ENCODE results near the gene SCNN1B. TPM values are rescaled to one million over a fixed set of nuclear protein-coding genes. Genes with fewer than 3 reads are reported as not detected.
"Not testable (repeated sequence)": the region's sequence is repeated elsewhere in the genome, so short reads cannot be mapped to it uniquely, and the experiment has no call there.

Gene SCNN1B
- total RNA-seq, 4 donors from 2014 or later, result 142 to 729 (median 556) TPM

GRCh38 chr16:23397464-23397863 is 95.4 kb downstream of the SCNN1B start:
- intact Hi-C loops (cut with DNase I; ENCODE audit: low total_unique reads) (no loop called here), in situ Hi-C loops (cut with MboI; ENCODE audit: low pct_ligation_motif_present in 1 of 4, low pct_unique_long_range_greater_than_20kb in 1 of 4, low sequenced_read_pairs in 3 of 4) (no loop called here)
- TF ChIP-seq POLR2A (IDR thresholded peaks at IDR 0.05) (no peak), EP300 (IDR thresholded peaks at IDR 0.05; ENCODE audit: low read depth) (no peak)
- Histone ChIP-seq H3K27me3 (no peaks in the 10 kb centered on the region), H3K4me3 (no peak overlapping the region), H3K9me3 (no peaks in the 10 kb centered on the region), H3K4me1 (peaks cover 0 to 22% (median 6%) of the 10 kb centered on the region in 4 donors), H3K27ac (no peak overlapping the region), H3K36me3 (peaks cover 0 to 34% (median 5%) of the 10 kb centered on the region in 4 donors)
- WGBS, 2 donors (ENCODE audit: low coverage in 1 of 2), result 84 to 100% methylated on average over 1 to 2 of the region's 2 CpGs
- DNase-seq, result no peak

- Histone ChIP-seq H3K4me3 (no peak overlapping the region), H3K27ac (no peak overlapping the region), H3K27me3 (no peaks in the 10 kb centered on the region), H3K9me3 (no peaks in the 10 kb centered on the region), H3K36me3 (peaks cover 0 to 42% (median 9%) of the 10 kb centered on the region in 4 donors), H3K4me1 (peaks cover 0 to 11% (median 0%) of the 10 kb centered on the region in 4 donors)
- TF ChIP-seq EP300 (IDR thresholded peaks at IDR 0.05; ENCODE audit: low read depth), result no peak
- TF ChIP-seq, protein P1, sequence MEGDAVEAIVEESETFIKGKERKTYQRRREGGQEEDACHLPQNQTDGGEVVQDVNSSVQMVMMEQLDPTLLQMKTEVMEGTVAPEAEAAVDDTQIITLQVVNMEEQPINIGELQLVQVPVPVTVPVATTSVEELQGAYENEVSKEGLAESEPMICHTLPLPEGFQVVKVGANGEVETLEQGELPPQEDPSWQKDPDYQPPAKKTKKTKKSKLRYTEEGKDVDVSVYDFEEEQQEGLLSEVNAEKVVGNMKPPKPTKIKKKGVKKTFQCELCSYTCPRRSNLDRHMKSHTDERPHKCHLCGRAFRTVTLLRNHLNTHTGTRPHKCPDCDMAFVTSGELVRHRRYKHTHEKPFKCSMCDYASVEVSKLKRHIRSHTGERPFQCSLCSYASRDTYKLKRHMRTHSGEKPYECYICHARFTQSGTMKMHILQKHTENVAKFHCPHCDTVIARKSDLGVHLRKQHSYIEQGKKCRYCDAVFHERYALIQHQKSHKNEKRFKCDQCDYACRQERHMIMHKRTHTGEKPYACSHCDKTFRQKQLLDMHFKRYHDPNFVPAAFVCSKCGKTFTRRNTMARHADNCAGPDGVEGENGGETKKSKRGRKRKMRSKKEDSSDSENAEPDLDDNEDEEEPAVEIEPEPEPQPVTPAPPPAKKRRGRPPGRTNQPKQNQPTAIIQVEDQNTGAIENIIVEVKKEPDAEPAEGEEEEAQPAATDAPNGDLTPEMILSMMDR (IDR thresholded peaks at IDR 0.05), result no peak
- no peak for TF ChIP-seq POLR2AphosphoS5 (IDR thresholded peaks at IDR 0.05)
- no peak for TF ChIP-seq POLR2A (IDR thresholded peaks at IDR 0.05)
- WGBS, 2 donors (ENCODE audit: low coverage in 1 of 2), result 73 to 90% methylated on average over 8 to 17 of the region's 17 CpGs
- in situ Hi-C loops (cut with MboI; ENCODE audit: low pct_ligation_motif_present in 1 of 4, low pct_unique_long_range_greater_than_20kb in 1 of 4, low sequenced_read_pairs in 3 of 4), result no loop called here
- intact Hi-C loops (cut with DNase I; ENCODE audit: low total_unique reads), result no loop called here
- no peak for DNase-seq
Measured at GRCh38 chr16:23398987-23399805, 97.1 kb downstream of the SCNN1B start.

DNA sequence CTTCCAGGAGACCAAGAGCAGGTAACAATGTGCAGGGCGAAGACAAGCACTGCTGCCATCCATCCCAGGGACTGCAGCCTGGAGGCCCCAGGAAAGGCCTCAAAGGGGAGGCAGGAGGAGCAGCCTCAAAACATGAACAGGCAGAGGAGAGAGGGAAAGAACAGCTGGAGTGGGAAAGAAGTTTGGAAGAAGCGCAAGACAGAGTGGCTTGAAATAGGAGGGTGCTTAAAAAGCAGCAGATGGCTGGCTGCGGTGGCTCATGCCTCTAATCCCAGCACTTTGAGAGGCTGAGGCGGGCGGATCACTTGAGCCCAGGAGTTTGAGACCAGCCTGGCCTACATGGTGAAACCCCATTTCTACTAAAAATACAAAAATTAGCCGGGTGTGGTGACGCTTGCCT is 98.3 kb downstream of the SCNN1B start:
- H3K27me3 ChIP-seq; H3K9me3 ChIP-seq; in situ Hi-C loops (cut with MboI; ENCODE audit: low pct_ligation_motif_present in 1 of 4, low pct_unique_long_range_greater_than_20kb in 1 of 4, low sequenced_read_pairs in 3 of 4); H3K4me3 ChIP-seq; DNase-seq; H3K27ac ChIP-seq; intact Hi-C loops (cut with DNase I; ENCODE audit: low total_unique reads): not testable (repeated sequence)
- H3K4me1 ChIP-seq, result peaks cover 0 to 16% (median 0%) of the 10 kb centered on the region in 4 donors
- 73 to 92% methylated on average over 4 to 7 of the region's 7 CpGs for WGBS, 2 donors (ENCODE audit: low coverage in 1 of 2)
- peaks cover 0 to 50% (median 12%) of the 10 kb centered on the region in 4 donors for H3K36me3 ChIP-seq

DNA sequence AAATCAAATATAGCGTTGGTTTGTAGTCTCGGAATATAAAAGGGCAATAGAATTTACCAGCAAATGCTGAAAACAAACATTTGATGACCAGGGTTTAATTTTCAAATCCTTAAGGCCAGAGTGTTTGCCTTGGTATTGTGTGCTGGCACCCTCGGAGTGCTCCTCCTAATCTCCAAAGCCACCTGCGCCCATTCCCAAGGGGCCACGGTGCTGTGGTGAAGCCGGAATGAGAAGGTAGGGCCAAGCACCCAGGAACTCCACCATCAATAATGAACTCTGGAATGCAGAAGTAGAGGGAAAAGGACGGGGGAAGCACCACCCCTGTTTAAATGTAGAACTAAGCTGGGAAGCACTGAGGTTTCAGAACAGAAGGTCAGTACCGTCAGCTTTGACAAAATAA is 99.0 kb downstream of the SCNN1B start:
- intact Hi-C loops (cut with DNase I; ENCODE audit: low total_unique reads), result no loop called here
- WGBS, 2 donors (ENCODE audit: low coverage in 1 of 2), result 78 to 92% methylated on average over 3 to 8 of the region's 8 CpGs

GRCh38 chr16:23402100-23402499 is 100.0 kb downstream of the SCNN1B start:
- peaks cover 0 to 16% (median 0%) of the 10 kb centered on the region in 4 donors for H3K4me1 ChIP-seq
- in situ Hi-C loops (cut with MboI; ENCODE audit: low pct_ligation_motif_present in 1 of 4, low pct_unique_long_range_greater_than_20kb in 1 of 4, low sequenced_read_pairs in 3 of 4) (no loop called here), intact Hi-C loops (cut with DNase I; ENCODE audit: low total_unique reads) (no loop called here)
- no peak for DNase-seq
- H3K9me3 ChIP-seq, result no peaks in the 10 kb centered on the region
- WGBS, 2 donors (ENCODE audit: low coverage in 1 of 2), result 93 to 95% methylated on average over 2 of the region's 2 CpGs
- peaks cover 0 to 55% (median 18%) of the 10 kb centered on the region in 4 donors for H3K36me3 ChIP-seq
- H3K27ac ChIP-seq, result no peak overlapping the region
- H3K27me3 ChIP-seq, result no peaks in the 10 kb centered on the region
- H3K4me3 ChIP-seq, result no peak overlapping the region
- TF ChIP-seq POLR2A (IDR thresholded peaks at IDR 0.05), result no peak
- TF ChIP-seq POLR2AphosphoS5 (IDR thresholded peaks at IDR 0.05), result no peak
- no peak for TF ChIP-seq EP300 (IDR thresholded peaks at IDR 0.05; ENCODE audit: low read depth)
- TF ChIP-seq, protein P1 (IDR thresholded peaks at IDR 0.05), result no peak

More for the DNA sequence above, 99.0 kb downstream of the SCNN1B start:
- DNase-seq, result no peak
- H3K4me1 ChIP-seq, result peaks cover 0 to 16% (median 0%) of the 10 kb centered on the region in 4 donors
- peaks cover 0 to 55% (median 18%) of the 10 kb centered on the region in 4 donors for H3K36me3 ChIP-seq
- H3K9me3 ChIP-seq, result no peaks in the 10 kb centered on the region
- in situ Hi-C loops (cut with MboI; ENCODE audit: low pct_ligation_motif_present in 1 of 4, low pct_unique_long_range_greater_than_20kb in 1 of 4, low sequenced_read_pairs in 3 of 4), result no loop called here
- no peak overlapping the region for H3K27ac ChIP-seq
- TF ChIP-seq POLR2AphosphoS5 (IDR thresholded peaks at IDR 0.05) (no peak), EP300 (IDR thresholded peaks at IDR 0.05; ENCODE audit: low read depth) (no peak), POLR2A (IDR thresholded peaks at IDR 0.05) (no peak)
- TF ChIP-seq, protein P1 (IDR thresholded peaks at IDR 0.05), result no peak
- H3K4me3 ChIP-seq, result no peak overlapping the region
- H3K27me3 ChIP-seq, result no peaks in the 10 kb centered on the region
